GM12891 (cell line): ENCODE data around the gene ENTPD1.

Experiments used
- DNase-seq: peaks from one replicate; pipeline ENCODE4 v3.0.0; 2011; ENCODE audit warnings: low spot score; ENCODE audit not compliant: insufficient read length
- FAIRE-seq: peaks from 2 replicates; lab custom pipeline; 2011; peaks lifted over from hg19 to GRCh38; lab: Jason Lieb, UNC
- PAX5 ChIP-seq: IDR thresholded peaks from 2 replicates; pipeline ENCODE4 v1.6.1; 2011; ENCODE audit warnings: low read length, moderate library complexity, mild to moderate bottlenecking; ENCODE audit not compliant: insufficient read depth, severe bottlenecking
- POLR2A ChIP-seq: IDR thresholded peaks from 2 replicates; pipeline ENCODE4 v1.6.1; 2011; ENCODE audit warnings: low read depth, low read length, control low read depth
- POLR2AphosphoS5 ChIP-seq: IDR thresholded peaks from 2 replicates; pipeline ENCODE4 v1.6.1; 2011; ENCODE audit warnings: low read depth, low read length, control low read depth
- POU2F2 ChIP-seq: IDR thresholded peaks from 2 replicates; pipeline ENCODE4 v1.6.1; 2011; ENCODE audit warnings: low read depth, mild to moderate bottlenecking, control low read depth, low read length, moderate library complexity
- SPI1 ChIP-seq: IDR thresholded peaks from 2 replicates; pipeline ENCODE4 v1.6.1; 2011; ENCODE audit warnings: low read depth, low read length, control low read depth
- TAF1 ChIP-seq: IDR thresholded peaks from 2 replicates; pipeline ENCODE4 v1.6.1; 2011; ENCODE audit warnings: low read depth, low read length, control low read depth

The ENTPD1 gene

DNA sequence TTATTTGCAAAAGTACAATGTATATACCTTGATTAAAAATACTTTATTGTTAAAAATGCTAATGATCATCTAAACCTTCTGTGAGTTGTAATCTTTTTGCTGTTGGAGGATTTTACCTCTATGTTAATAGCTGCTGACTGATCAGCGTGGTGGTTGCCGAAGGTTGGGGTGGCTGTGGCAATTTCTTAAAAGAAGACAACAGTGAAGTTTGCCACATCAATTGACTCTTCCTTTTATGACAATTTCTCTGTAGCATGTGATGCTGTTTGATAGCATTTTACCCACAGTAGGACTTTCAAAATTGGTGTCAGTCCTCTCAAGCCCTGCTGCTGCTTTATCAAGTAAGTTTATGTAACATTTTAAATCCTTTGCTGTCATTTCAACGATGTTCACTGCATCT lies 16.9 kb upstream of the ENTPD1 start:
- no peak for TF ChIP-seq SPI1
- no peak for TF ChIP-seq POU2F2
- DNase-seq (no peak), FAIRE-seq (no peak)

DNA sequence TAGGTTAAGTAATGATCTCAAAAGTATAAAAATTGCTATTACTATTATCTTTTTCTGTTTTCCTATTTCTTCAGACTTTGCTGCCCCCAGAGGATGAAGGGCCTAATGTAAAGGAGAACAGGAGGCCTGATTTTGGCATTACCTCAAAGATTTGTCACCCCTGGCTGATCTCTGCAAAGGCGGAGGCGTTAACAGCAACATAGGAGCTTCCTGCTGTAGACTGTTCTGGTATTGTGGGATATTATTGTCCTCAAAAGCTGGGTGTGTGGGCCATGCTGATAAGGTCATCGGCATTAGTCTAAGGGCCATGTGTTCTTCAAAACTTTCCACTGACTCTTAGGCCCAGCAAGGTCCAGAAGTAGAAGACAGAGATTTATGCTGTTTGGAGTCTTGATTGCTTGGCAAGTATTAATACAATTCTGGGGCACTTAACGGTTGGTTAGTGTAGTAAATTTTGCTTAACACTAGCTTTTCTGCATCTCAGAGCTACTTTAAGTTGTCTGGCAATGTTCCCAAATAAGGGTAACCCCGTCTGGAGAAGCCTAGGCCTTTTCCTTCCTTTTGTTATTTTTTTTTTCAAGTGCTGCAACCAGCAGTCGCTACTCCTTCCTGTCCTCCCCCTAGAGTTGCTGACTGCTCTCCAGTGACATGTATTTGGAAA lies 14.0 kb upstream of the ENTPD1 start:
- peak; percentile 94 for FAIRE-seq

DNA sequence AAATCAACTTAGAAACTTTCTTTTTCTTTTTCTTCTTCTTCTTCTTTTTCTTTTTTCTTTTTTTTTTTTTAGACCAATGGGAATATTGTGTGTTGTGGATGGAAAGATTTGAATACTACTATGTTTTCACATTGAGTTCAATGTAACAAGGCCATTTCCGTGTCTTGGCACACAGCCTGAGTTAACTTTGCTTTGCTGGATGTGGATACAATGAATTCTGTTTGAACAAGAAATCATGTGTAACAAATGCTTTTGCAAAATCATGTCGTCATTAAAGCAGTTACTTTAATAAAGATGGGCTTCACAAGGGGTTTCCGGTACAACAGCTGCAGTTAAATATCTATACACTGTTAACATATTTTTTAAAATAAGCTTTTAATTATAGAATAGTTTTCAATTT lies 13.5 kb upstream of the ENTPD1 start:
- DNase-seq = no peak
- no peak for TF ChIP-seq TAF1
- TF ChIP-seq POLR2A = no peak
- no peak for TF ChIP-seq POU2F2
- no peak for TF ChIP-seq PAX5
- TF ChIP-seq POLR2AphosphoS5 = no peak
- TF ChIP-seq SPI1 = no peak
- FAIRE-seq = peak; percentile 89

More for the DNA sequence above, 14.0 kb upstream of the ENTPD1 start:
- TF ChIP-seq SPI1 = 0 out of 2 replicates have a peak, but pooled peaks have one; percentile 17
- no peak for TF ChIP-seq POU2F2
- TF ChIP-seq POLR2A = peak; percentile 74
- TF ChIP-seq POLR2AphosphoS5 = peak; percentile 60; the same call in 1 of the 2 replicates
- peak; percentile 41; the same call in 1 of the 2 replicates for TF ChIP-seq TAF1
- peak; percentile 92 for TF ChIP-seq PAX5
- no peak for DNase-seq

DNA sequence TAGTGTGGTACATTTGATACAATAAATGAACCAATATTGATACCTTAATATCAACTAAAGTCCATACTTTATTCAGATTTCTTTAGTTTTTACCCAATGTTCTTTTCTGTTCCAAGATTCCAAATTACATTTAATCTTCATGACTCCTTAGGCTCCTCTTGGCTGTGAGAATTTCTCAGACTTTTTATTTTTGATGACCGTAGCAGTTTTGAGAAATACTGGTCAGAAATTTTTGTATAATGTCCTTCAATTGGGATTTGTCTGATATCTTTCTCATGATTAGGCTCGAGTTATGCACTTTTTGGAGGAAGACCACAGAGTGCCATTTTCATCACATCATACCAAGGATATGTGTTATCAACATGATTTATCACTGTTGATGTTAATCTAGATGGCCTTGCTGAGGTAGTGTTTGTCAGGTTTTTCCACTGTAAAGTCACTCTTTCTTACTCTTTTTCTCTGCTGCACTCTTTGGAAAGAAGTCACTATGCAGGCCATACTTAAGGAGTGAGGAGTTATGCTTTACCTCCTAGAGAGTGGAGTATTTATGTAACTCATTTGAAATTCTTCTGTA lies 12.9 kb upstream of the ENTPD1 start:
- FAIRE-seq (peak; percentile 84), DNase-seq (no peak)
- TF ChIP-seq TAF1 (no peak), POLR2AphosphoS5 (no peak), POLR2A (no peak), SPI1 (no peak), POU2F2 (no peak), PAX5 (no peak)

DNA sequence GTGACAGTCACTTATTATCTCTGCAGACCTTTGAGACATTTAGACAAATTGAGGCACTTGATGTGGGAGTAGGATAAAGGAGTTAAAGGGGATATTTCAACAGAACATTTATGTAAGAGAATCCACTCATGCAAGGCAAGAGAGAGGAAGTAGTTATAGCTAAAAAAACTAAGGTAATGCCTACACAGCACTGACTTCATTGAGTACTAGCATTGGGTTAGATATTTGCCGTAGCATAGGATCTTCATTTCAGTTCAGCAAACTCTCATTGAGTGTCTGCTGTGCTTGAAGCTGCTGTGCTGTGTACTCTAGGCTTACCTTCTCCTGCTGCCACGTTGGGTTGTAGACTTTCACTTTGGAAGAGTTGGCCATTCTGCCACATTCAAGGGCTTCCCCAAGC lies 10.5 kb upstream of the ENTPD1 start:
- FAIRE-seq (peak; percentile 97), DNase-seq (no peak)
- no peak for TF ChIP-seq POLR2AphosphoS5
- TF ChIP-seq POLR2A = peak; percentile 29
- peak; percentile 72 for TF ChIP-seq SPI1
- TF ChIP-seq TAF1 = no peak
- TF ChIP-seq POU2F2 = no peak
- TF ChIP-seq PAX5 = no peak

DNA sequence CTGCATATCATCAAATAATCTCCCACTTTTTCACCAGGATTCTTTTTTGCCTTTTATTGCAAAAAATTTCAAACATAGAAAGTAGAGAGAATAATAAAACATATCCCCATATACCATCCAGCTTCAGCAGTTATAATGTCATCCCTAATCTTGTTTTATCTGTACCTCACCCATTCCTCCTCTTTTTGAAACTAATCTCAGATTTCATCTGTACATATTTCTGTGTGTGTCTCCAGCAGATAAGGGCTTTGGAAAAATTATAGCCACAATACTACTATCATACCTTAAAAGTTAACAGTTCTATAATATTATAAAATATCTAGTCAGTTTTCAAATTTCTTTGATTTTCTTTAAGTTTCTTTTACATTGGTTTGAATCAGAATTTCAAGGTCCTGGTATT lies 7.6 kb upstream of the ENTPD1 start:
- TF ChIP-seq POU2F2 = no peak
- TF ChIP-seq POLR2A = no peak
- no peak for TF ChIP-seq SPI1
- TF ChIP-seq PAX5 = no peak
- TF ChIP-seq TAF1 = no peak
- no peak for TF ChIP-seq POLR2AphosphoS5
- FAIRE-seq (no peak), DNase-seq (no peak)

DNA sequence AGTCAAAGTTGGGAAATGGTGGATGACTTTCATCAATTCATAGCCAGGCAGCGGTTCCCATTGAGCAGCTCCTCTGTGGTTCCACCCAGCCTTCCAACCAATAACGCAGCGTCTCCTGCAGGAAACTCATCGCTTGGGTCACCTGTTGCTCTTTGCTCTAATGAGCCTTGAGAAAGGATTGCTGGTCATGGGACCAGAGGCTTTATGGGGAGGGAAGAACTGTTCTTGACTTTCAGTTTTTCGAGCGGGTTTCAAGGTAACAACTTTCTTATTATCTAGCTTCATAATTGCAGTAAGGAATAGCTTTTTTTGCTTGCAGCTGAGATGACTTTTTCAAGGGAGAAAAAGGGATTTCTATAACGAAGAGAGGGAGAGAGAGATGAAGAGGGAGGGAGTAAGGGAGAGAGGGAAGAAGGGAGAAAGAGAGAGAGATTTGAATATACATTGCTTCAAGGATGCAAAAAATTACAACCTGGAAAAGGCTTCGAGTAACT lies 405 bp upstream of the ENTPD1 start:
- TF ChIP-seq POLR2AphosphoS5 = peak; percentile 84
- peak; percentile 78 for TF ChIP-seq POLR2A
- TF ChIP-seq TAF1 = peak; percentile 97
- TF ChIP-seq PAX5 = no peak
- 0 out of 2 replicates have a peak, but pooled peaks have one; percentile 30 for TF ChIP-seq POU2F2
- no peak for TF ChIP-seq SPI1
- DNase-seq (no peak), FAIRE-seq (peak; percentile 82)

DNA sequence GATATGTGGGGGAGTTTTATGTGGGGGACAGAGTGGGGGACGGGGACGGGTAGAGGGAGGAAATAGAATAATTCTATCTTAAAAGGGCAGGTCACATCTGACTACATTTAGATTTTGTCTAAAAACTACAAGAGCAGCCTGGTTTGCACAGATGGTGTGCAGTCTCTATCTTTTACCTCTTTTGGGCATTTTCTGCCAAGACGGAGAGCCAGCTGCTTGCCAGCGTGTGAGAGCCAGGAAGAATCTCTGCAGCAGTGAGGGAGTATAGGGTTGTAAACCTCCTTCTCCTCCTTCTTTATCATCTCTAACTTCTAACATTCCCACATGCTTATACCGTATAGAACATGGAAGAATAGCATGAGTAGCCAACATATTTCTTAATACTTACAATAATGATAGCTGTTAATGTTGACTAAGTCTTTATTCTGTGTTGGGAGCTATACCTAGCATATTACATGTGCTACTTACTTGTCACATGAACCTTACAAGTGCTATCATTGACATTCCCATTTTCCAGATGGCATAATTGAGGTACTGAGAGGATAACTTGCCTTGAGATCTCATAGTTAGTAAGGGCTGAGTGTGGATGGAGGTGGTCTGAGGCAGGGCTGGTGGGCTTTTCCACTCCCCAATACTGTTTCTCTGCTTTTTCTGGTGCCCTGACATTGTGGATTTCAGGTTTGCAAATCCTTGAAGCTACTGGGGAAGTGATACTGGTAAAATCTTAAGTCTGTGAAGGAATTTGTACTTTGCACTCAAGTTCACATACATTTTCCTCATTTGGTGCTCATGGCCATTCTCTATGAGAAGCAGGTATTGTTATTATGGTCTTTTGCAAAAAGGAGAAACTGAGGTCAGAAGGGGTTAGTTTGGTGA lies 1.1 kb downstream of the ENTPD1 start:
- TF ChIP-seq PAX5 = no peak
- peak; percentile 87; the same call in 1 of the 2 replicates for TF ChIP-seq POLR2AphosphoS5
- peak; percentile 82 for TF ChIP-seq SPI1
- peak; percentile 65 for TF ChIP-seq POLR2A
- no peak for DNase-seq
- FAIRE-seq = peak; percentile 86
